ENCODE data around the gene RPS15.
"Not testable (repeated sequence)": the region's sequence is repeated elsewhere in the genome, so short reads cannot be mapped to it uniquely, and the experiment has no call there.

Gene RPS15

DNA sequence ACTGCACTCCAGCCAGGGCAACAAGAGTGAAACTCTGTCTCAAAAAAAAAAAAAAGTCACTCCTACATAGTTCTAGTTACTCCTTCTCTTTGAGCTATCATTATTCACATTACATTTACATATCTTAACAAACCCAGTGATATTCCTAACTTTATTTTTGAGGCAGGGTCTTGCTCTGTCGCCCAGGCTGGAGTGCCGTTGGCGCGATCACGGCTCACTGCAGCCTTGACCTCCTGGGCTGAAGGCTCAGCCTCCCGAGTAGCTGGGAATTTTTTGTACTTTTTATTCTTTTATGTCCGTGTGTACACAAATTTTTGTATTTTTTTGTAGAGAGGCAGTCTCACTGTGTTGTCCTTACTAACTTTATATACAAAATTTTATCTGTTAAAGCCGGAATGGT, 587 bp upstream of the RPS15 start:
- no peak for DNase-seq

DNA sequence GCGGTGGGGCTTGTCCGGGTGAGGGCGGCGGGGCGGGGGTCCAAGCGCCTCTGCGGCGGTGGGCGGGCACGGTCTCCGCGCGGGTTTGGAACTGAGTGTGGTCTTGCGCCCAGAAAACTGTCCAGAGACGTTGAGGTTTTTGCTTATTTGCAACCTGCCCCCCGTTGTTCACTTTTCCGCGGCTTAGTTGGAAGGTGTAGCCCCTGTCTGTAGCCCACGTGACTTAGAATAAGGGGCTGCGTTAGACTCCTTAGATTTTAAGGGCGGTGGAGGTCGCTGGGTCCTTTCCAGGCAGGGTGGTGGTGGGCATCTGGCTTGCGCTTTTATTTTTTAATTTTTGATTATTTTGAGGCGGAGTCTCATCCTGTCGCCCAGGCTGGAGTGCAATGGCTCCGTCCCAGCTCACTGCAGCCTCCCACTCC, 748 bp downstream of the RPS15 start:
- DNase-seq = no peak

DNA sequence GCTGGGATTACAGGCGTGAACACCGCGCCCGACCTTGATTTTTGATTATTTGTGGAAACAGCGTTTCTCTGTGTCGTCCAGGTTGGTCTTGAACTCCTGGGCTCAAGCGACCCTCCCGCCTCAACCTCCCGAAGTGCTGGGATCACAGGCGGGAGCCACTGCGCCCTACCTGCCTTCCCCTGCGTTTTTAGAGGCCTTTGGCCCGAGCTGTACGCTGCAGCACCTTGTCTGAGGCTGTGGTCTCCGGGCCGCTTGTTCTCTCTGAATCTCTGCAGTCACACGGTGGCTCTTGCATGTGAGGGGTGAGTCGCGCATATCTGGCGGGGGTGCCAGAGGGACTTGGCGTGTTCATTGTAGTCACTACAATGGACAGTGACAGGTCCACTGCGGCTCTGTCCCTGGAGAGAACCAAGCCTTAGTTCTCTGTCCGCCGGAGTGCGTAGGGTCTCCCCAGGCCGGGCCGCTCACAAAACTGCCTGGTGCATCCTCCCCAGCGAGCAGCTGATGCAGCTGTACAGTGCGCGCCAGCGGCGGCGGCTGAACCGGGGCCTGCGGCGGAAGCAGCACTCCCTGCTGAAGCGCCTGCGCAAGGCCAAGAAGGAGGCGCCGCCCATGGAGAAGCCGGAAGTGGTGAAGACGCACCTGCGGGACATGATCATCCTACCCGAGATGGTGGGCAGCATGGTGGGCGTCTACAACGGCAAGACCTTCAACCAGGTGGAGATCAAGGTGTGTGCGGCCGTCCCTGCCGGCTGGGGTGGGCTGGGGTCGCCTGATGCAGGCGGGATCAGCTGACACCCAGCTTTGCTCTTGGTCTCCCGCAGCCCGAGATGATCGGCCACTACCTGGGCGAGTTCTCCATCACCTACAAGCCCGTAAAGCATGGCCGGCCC, 1.6 kb downstream of the RPS15 start:
- not testable (repeated sequence) for DNase-seq

DNA sequence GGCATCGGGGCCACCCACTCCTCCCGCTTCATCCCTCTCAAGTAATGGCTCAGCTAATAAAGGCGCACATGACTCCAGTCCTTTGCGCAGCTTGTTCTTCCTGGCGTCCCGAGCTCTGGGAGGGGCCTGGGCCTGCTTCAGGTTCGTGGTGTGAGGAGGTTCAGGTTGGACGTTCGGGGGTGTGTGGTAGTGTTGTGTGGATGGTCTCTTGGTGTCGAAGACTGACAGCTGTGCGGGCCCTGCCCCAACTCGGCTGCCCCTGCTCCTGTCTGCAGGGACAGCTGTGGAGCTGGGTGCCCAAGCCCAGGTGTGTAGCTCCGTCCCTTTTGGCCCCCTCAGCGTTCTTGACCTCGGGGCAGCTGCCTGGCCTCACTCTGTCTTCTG, 2.2 kb downstream of the RPS15 start:
- no peak for DNase-seq

DNA sequence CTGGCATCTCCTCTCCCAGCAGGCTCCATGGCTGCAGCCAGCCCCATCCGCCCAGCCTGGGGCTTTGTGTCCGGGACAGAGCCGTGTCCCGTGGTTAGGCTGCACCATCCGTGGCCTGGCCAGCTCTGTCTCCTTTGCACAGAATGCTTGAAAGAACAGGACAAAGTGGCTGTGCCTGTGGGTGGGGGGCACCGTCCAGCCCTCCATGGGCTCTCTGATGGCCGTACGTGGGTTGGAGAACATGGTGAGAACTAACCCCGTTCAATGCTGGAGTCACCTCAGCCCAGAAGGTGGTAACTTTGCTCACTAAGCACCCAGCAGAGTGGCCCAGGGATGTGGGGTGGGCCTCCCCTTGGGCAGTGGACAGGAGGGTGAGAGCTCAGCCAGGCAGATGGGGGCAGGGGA, 2.8 kb downstream of the RPS15 start:
- DNase-seq = no peak

DNA sequence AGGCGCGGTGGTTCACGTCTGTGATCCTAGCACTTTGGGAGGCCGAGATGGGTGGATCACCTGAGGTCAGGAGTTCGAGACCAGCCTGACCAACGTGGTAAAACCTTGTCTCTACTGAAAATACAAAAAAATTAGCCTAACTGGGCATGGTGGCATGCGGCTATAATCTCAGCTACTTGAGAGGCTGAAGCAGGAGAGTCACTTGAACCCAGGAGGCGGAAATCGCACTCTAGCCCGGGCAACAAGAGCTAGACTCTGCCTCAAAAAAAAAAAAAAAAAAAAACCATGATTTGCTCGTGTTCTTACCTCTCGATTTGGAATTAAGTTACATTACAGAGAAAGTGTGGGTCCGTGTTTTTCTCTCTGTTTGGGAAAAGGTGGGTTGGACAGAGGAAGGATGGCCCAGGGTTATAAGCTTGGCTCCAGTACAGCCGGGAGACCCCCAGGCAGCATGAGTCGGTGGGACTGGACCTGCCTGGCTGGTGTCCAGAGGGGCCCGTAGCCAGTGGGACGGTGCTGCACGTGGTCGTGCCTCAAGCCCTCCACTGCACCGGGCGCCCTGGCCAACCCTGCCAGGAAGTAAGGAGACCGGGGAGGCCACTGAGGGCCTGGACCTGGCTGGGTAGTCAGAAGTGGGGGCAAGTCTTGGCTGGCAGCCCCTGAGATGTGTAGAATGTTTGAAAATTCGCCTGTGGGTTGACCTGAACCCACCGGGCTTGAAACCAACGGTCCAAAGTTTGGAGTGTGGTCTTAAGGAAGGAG, 3.7 kb downstream of the RPS15 start:
- DNase-seq = no peak

DNA sequence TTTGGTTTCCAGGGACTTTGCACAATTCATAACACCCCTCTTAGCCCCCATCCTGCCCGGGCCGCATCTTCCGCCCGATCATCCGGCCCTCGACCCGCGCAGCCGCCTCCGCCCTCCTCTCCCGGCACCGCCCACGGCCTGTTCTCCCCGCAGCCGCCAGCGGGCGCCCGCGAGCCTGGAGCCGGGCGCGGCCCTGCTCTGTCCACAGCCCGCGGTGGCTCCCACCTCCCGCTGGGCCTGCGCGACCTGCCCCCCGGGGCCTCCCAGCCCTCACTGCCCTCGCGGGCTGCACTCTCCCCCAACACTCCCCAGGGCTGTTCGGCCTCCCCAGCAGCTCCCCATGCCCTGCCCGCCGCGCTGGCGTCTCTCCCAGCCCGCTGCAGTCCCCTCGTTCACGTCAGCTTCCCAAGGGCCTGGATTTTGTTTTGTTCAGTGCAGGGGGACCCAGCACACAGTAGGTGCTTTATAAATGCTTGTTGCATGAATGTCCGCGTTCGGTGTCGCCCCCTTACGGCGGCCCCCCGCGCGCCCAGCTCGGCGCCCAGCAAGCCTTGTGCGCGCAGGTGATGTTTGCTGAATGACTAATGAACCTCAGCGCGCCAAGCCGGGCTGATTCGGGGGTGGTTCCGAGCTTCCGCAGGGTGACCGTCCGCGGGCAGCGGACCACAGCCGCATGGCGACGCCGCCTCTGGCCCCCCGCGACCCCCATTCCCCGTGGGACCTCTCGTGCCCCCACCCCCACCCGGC, 7.2 kb downstream of the RPS15 start:
- DNase-seq = peak; percentile 26

DNA sequence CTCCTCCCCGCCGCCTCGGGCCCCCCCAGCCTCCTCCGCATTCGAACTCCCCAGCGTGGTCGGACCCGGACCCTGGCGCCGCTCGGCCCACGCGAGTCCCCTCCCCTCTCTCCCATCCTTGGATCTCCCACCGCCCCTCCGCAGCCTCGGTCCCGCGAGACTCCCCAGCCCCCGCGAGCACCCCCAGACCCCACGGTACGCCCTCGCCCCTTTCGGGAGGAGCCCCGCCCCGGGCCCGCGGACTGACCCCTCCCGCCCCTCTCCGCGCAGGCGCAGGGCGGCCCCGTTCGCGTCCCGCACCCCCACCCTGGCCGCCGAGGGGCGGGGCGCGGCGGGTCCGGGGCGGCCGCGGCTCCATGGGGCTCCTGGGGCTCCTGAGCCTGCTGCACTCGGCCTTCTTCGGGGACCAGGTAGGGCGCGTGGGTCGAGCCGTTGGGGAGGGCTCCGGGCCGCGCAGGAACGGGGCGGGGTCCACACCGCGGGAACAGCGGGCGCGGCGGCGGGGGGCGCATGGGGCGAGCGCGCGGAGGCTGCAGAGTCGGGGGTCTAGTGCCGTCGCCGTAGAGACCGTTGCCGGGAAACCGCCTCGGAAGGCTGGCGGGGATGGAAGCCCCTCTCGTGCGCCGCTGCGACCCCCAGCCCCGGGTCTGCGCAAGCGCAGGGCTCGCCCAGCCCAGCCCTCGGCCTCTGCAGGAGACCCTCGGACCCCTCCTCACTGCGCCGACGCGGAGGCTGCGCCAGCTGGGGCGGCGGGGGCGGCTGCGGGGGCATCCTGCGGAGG, 7.9 kb downstream of the RPS15 start:
- no peak for DNase-seq

DNA sequence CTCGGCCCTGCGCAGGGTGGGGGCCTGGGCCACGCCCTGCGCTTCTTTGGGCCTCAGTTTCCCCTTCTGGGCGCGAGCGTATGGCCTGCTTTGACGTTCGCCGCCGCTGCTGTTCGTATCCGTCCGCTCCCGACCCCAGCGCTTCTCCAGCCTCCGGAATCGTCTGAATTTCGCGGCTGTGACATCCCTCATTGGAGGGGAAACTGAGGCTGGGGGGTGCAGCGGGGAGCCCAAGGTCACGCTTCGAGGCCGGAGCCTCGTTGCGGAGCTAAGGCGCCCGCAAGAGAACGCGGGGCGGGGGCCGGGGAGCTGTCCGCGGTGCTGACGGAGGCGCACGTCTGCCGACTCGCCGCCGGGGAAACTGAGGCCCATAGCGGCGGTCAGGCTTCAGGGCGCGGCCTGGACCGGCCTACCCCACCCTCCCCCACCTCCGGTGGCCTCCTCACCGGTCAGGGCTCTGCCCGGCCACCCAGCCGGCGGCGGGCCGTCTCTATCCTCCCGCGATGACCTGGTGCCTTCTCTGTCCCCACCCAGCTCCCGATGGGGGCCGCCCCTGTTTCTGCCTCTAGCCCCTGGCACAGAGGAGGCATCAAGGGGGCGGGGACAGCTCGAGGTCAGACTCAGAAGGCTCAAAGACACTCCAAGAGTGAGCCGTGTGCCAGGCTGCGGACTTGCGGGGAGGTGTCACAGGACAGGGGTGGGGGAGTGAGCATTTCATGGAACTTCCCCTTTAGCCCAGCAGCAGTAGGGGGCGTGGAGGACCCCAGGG, 8.7 kb downstream of the RPS15 start:
- DNase-seq = no peak

DNA sequence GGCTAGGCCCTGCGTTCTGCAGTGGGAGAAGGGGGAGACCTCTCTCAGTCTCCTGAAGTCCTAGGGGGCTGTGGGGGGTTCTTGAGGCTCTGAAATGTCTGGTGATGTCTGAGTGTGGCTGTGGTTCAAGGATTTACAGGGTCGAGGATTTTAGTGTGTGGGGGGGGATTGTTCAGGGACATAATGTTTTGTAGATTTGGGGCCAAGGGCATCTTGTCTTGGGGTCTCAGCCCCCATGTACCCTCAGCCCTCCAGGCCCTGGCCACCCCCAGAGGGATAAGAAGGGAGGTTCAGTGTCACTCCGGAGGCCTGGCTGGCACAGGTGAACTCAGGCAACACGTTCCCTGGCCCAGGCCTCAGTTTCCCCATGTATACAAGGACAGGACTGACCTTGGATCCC, 9.3 kb downstream of the RPS15 start:
- DNase-seq = no peak

DNA sequence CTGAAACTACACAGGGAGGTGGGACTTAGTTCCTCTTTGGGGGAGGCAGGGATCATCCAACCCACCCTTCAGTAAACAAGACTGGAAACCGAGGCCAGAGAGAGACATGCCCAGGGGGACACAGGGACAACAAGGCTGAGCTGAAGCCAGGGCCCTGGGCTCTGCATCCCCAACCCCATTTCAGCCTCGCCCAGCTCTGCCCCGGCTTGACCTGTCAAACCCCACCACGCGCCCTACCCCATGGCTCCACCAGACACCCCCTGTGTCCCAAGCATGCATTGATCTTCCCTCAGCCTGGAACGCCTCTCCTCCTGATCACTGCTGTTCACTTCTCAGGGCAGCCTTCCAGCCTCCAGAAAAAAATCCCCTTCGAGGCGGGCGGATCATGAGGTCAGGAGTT, 9.7 kb downstream of the RPS15 start:
- DNase-seq = no peak

DNA sequence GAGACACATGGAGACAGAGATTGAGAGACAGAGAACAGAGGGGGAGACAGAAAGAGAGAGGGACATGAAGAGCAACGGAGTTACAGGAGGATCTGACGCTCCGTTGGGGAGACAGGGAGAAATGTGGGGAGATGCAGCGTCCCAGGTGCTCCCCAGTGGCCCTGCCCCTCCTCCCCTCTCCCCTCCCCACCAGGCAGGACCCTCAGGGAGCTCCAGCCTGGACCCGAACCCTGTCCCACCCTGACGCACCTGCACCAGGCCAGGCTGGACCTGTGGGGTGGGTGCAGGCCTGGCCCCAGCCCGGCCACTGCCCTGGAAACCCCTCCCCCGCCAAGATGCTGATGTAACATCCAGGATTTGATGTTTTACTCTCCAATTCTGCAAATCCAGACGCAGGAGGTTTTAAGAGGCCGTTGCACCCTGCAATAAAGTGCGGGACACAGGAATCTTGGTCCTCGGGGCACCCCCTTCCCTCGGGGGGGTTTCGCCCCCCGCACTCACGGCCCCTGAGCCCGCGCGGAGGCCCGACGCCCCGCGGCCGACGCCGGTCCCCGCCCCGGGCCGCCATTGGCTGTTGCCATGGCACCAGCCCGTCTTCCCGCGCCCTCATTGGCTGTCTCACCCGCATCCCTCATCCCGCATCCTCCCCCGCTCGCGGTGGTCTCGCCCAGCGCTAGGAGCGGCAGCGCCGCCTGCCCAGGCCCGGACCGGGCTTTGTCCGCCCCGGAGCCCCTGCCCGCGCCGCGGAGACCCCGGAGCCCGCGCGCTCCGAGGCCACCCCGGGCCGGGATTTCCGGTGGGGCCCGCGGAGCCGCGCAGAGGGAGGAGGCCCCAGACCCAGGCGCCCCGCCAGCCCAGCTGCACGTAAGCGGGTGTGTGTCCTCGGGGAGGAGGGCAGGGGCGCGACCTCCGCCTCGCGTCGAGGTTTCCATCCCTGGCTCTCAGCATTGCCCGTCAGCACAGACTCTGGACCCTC, 11.6 kb downstream of the RPS15 start, which contains the start of gene APC2:
Gene APC2 (plus strand): TSS at position 655 of the 976 bp plus-strand sequence. CDS start 2,881 bp downstream, outside the sequence.
- DNase-seq = no peak

DNA sequence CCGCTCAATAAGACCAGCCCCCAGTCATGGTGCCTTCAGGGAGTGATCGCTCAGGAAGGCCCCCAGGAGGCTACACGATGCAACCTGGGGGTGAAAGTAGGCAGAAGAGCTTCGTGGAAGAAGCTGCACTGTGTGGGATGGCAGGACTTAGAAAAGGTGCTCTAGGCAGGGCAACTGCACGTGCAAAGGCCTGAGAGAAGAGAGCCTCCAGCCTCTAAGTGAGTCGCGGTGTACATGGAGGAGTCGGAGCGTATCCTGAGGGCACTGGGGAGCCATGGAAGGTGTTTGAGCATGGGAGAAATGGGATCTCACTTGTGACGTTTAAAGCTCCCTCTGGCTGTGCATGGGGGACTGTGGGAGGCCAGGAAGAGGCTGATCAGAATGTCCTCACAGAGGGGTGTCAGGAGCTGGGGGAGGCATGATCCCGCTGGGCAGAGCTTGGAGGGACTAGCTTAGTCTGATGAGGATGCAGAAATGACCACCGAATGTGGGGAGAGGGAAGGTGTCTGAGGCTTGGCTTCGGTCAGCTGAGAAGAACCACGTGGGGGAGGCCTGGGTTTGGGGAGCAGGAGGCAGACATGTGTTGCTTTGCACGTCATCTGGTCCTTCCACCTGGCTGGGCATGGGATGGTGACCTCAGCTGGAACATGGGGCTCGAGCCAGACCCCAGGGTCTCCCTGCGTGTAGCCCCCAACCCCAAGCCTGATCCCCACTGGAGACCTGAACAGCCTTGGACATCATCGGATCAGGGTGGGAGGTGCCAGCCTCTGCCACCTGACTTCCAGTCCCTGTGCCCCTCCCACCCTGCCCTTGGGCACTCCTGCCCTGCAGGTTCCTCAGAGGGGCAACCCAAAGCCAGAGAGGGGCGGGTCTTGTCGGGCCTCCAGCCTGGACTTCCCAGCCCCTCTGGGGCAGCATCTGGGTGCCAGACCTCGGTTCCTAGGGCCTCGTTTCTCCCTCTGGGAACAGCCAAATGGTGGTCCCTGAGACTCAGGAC, 12.8 kb downstream of the RPS15 start:
- DNase-seq = no peak

DNA sequence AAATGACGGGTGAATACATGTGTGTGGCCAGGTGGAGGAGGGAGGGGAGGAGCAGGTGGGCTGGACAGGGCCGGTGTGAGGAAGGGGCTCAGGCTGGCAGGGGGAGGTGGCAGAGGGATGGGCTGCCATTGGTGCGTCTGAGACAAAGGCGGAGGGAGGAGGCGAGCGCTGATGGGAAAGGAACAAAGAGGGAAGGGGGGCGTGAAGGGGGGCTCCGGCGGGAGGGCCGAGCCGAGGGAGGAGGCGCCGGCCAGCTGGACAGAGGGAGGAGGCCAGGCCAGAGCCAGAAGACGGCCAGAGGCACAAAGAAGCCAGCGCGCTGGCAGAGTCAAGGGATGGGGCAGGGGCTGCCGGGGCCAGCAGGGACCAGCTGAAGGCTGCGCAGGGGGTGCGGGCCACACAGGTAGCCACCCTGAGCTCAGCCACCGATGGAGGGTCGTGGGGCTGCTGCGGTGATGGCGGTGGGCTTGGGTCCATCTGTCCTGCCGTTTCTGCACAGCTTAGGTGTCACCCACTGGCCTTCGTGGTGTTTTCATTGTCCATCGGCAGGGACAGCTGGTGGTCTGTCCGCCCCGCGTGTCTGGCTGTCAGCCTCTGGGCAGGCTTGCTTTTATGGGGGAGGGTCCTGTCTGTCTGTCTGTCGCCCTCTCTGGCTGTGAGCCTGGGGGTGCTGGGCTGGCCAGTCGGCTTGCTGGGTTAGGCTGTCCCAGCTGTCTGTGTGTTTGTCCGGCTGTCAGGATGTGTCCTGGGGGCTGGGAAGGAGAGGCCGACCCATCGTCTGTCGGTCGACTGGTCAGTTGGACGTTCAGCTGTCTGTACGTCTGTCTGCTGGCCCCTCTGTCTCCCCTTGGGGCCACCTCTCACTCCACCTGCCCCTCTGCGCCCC, 14.0 kb downstream of the RPS15 start:
- no peak for DNase-seq

DNA sequence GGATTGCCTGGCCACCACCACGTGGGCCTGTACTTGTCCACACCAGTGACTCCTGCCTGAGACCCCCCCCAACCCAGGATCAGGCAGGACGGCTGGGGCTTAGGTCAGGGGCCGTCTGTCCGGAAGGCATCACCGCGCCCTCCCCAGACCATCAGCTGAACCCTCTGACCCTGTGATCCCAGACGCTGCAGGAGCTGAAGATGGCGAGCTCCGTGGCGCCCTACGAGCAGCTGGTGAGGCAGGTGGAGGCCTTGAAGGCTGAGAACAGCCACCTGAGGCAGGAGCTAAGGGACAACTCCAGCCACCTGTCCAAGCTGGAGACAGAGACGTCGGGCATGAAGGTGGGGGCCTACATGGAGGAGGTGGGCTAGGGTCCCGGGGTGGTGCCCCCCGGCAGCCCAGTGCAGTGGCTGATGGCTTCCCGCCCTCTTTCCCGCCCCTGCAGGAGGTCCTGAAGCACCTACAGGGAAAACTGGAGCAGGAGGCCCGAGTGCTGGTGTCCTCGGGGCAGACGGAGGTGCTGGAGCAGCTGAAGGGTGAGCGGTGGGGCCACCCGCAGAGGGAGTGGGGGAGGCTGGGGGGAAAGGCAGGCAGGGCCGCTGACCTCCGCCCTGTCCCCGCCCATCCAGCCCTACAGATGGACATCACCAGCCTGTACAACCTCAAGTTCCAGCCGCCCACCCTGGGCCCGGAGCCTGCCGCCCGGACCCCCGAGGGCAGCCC, 14.8 kb downstream of the RPS15 start:
- DNase-seq = no peak

DNA sequence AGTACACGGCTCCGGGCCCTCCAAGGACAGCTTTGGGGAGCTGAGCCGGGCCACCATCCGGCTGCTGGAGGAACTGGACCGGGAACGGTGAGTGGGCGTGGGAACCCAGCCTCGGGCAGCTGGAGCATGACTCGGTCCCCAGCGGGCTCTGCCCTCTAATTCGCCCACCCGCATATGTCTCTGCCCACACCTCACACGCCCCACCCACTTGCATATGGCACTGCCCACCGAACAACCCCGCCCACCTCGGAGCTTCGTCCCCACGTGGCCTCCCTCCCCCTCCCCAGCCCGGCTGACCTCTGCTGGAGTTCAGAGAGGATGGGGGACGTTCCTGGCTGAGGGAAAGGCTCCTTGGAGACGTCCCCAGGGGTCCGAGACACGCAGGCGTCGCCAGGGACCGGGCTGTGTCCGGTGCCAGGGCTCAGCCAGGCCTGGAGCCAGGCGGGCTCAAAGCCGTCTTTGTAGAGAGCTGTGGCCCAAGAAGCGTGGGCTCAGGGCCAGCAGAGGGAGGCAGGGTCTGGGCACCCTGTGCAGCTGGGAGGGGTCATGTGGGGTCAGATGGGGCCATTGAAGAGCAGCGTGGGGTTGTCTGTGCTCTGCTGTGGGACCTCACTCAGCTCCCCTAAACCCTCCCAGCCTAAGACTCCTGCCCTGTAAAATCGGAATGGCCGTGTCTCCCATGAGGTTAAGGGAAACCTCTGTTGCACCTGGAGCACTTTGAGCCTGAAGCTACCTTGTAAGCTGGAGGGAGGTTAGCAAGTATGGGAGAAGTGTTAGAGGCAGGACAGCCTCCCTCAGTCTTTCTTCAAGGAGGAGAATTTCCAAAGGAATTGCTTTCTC, 15.5 kb downstream of the RPS15 start:
- DNase-seq = no peak

DNA sequence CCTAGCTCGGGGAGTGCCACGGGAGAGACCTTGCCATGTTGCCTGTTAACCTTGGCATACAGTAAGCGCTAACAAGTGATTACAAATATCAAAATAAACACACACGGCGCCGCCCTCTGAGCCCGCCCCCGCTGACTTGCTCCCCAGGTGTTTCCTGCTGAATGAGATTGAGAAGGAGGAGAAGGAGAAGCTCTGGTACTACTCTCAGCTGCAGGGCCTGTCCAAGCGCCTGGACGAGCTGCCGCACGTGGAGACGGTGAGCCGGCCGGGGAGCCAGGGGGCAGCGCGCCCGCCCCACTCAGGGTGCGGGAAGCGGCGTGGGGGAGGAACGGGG, 16.8 kb downstream of the RPS15 start:
- no peak for DNase-seq

Measured in GOT3 (cell line).